GM19467 (cell line): ENCODE measurements around the gene BRSK2.
"Not testable (repeated sequence)": the region's sequence is repeated elsewhere in the genome, so short reads cannot be mapped to it uniquely, and the experiment has no call there.

Experiments used
- ATAC-seq: cut with Tn5 transposase; IDR thresholded peaks from one replicate; pipeline ENCODE4 v1.9.1; 2021; ENCODE audit warnings: mild to moderate bottlenecking, moderate library complexity; ENCODE audit not compliant: unreplicated experiment

BRSK2 gene

DNA sequence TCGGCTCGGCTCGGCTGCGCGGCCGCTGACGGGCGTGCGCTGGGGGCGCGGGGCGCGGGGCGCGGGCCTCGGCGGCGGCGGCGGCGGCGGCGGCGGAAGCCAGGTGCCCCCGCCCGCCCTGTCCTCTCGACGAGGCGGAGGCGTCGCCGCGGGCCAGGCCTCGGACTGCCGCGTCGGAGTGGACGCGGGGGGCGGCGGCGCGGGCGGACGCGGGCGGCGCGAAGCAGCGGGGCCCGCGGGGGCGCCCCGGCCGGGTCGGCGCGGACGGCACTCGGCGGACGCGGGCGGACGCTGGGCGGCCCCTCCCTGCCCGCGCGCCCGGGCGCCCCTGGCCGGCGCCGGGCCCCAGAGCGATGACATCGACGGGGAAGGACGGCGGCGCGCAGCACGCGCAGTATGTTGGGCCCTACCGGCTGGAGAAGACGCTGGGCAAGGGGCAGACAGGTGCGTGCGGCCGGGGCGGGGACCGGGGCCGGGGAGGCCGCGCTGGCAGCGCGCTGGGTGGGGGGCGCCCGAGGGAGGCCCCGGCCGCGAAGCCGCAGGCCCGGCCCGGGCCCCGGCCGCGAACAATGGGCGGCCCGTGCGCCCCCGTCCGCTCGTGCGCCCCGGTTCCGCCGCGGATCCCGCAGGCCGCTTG lies at the start of gene BRSK2:
BRSK2 (plus strand) TSS at position 3 of the 637 bp plus-strand sequence; CDS start at position 354, 351 bp downstream.
- no peak for ATAC-seq

DNA sequence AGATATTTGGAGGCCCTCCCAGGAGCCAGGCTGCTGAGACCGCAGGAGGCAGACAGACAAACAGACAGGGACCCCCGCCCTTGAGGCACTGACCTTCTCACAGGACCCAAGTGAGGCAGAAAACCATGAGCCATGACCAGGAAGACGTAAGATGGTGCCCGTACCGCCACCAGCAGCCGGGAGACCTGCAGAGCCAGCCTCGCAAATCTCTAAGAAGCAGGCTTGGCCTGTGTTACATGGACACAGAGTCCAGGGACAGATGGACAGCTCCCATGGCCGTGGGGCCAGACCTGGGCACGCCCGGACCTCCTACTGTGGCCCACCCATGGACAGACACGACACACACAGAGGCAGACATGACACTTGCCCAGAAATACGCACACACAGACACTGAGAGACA lies 49.6 kb upstream of the BRSK2 start:
- no peak for ATAC-seq

DNA sequence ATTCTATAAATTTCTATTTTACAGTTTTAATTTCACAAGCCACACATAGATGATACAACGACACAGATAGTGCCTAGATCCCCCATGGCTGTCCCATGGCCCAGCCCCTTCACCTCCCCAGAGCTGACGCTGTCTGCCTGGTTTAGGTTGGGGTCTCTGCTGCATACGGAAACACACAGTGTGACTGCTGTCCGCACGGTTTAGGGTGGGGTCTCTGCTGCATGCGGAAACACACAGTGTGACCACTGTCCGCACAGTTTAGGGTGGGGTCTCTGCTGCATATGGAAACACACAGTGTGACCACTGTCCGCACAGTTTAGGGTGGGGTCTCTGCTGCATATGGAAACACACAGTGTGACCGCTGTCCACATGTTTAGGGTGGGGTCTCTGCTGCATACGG lies 48.5 kb upstream of the BRSK2 start:
- ATAC-seq = not testable (repeated sequence)

DNA sequence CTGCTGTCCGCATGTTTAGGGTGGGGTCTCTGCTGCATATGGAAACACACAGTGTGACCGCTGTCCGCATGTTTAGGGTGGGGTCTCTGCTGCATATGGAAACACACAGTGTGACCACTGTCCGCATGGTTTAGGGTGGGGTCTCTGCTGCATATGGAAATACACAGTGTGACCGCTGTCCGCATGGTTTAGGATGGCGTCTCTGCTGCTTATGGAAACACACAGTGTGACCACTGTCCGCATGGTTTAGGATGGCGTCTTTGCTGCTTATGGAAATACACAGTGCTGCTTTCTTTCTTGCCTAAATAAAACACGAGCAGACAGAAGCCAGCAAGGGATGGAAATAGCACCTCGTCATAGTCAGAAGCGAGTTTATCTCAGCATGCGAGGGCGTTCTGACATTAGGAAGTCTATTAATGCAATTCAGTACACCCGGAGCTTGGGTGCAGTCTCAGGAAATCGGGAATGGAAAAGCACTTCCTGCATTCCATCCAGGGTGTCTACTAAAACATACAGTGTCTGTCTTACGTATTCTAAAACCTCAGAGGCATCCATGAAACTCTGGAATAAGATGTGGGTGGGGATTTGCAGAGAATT lies 47.7 kb upstream of the BRSK2 start:
- ATAC-seq = no peak

DNA sequence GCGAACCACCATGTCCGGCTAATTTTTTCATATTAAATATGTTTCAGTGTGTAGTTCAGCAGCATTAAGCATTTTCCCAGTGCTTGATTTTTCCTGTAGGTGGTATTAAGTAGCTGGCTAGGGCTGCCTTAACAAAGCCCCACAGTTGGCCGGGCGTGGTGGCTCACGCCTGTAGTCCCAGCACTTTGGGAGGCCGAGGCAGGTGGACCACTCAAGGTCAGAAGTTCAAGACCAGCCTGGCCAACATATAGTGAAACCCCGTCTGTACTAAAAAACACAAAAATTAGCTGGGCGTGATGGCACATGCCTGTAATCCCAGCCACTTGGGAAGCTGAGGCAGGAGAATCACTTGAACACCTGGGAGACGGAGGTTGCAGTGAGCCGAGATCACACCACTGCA lies 46.8 kb upstream of the BRSK2 start:
- ATAC-seq = no peak

DNA sequence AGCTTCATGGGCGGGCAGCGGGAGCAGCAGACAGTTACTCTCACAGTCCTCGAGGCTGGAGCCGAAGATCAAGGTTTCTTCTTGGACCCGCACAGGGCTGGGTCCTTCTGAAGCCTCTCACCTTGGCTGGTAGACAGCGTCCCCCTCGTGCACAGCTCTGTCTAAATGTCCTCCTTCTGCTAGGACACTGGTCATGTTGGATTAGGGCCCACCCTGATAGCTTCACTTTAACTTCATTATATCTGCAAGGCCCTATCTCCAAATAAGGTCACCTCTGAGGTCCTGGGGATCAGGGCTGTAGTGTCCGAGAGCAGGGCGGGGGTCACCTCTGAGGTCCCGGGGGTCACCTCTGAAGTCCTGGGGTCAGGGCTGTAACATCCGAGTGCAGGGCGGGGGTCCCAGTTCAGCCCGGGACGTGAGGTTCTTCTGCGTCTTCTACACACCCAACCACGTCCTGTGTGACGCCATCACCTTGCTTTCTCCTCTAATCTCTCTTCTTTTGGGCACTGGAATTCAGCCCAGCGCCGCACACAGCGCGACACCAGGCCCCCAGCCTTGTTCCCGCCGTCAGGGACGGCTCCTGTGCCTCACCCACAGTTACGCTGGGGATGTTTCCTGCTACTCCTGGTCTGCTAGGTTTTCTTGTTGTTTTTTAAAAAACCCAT lies 46.2 kb upstream of the BRSK2 start:
- no peak for ATAC-seq

DNA sequence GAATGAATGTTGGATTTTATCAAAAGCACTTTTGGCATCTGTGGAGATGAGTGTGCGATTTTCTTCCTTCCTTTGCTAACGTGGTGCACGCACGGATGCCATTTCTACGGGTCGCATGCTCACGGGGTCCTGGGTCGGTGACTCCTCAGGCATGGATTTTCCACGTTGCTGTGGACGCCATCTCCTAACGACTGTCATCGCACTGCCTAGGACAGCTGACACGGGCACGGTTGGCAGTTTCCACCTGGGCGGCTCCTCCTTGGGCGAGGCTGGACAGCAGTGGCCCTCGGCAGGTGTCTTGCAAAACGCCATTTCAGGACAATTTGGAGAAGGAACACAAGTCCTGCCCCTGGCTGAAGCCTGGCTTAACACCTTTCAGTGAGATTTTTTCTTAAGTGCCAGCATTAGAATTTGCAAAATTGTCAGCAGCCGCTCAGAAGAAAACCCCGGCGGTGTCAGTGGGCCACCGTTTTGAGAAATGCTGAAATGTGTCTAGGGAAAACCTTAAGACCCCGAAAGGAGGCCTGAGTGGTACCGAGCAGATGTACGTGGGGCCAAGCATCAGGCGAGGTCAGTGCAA lies 45.6 kb upstream of the BRSK2 start:
- no peak for ATAC-seq

DNA sequence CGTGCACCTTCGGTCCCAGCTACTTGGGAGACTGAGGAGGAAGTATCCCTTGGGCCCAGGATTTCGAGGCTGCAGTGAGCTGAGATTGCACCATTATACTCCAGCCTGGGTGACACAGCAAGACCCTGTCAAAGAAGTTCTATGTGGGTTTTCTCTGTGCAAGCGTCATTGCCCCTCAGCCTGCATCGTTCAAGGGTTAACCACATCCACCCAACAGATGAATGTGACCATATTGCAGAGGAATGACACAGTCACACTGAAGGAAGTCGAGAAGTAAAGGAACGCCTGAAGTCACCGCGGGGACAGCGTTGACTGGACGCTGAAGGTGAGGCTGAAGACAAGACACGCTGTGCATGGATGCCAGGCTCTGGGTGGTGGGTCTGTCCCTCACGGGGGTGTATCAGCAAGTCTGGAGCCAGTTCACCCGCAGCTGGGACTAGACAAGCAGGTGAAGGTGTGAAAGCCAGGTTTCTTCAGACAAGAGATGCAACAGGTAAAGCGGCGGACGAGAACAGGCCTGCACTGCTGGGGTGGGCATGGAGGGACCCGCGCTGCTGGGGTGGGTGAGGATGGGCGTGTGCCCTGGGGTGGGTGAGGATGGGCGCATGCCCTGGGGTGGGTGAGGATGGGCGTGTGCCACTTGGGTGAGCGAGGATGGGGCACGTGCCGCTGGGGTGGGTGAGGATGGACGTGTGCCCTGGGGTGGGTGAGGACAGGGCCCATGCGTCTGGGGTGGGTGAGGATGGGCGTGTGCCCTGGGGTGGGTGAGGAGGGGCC lies 43.8 kb upstream of the BRSK2 start:
- no peak for ATAC-seq

DNA sequence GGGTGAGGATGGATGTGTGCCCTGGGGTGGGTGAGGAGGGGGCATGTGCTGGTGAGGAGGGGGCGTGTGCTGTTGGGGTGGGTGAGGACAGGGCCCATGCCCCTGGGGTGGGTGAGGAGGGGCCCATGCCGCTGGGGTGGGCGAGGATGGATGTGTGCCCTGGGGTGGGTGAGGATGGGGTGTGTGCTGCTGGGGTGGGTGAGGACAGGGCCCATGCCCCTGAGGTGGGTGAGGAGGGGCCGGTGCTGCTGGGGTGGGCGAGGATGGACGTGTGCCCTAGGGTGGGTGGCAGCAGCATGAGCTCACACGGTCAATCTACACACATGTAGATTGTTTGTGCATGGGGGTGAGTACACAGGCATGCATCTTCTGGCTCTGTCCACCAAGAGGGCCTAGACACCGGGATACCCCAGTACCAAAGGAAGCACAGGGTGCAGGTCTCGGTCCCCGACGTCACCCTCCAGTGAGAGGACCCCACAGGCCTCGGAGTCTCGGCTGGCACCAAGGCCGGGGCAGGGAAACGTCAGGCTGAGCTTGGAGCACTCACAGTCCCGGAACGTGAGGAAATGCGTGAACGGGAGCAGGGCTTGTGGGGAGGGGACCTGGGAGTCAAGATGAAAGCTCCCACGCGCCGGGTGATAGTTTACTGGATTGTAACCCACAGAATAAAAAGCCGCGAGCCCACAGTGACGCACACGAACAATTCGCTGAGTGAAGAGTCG lies 42.9 kb upstream of the BRSK2 start:
- no peak for ATAC-seq

DNA sequence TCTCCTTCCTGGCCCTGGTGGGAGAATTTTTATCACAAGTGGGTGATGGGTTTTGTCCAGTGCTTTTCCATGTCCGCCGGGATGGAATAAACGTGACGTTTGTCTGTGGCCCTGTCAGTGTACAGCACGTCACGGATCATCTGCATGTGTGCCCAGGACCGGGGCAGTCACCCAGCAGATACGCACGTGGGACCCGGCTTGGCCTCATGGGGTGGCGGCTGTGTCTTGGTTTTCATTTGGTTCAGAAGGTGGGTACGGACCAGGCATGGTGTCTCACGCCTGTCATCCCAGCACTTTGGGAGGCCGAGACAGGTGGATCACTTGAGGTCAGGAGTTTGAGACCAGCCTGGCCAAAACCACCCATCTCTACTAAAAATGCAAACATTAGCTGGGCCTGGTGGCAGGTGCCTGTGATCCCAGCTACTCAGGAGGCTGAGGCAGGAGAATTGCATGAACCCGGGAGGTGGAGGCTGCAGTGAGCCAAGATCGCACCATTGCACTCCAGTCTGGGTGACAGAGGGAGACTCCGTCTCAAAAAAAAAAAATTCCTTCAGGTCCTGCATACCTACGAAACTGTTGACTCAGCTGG lies 42.2 kb upstream of the BRSK2 start:
- ATAC-seq = not testable (repeated sequence)

DNA sequence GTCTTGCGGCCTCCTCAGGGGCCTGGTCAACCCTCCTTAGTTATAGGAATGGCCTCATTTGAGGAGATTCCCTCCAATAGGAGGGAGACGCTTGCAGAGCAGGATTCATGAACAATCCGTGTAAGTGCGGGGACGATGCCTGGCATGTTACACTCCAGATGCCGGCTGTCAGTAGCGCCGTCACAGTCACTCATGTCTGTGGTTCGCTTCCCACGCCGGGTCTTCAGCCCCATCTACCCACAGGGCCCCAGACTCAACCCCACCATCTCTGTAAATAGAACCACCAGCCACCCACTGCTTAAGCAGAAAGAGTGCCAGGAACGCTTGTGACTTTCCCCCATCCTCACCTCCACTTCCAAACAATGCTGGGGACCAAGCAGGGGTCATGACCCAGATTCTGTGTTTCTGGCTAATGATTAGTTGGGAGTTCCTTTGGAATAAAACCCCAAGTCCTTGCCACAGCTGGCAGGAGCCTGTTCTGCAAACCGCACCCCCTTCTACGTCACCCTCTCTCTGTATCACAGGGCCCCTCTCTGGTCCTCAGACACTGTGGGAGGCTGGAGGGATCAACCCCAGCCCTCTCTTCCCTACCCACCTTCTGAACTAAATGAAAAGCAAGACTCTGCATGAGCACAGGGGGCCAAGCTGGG lies 41.5 kb upstream of the BRSK2 start:
- ATAC-seq = no peak

DNA sequence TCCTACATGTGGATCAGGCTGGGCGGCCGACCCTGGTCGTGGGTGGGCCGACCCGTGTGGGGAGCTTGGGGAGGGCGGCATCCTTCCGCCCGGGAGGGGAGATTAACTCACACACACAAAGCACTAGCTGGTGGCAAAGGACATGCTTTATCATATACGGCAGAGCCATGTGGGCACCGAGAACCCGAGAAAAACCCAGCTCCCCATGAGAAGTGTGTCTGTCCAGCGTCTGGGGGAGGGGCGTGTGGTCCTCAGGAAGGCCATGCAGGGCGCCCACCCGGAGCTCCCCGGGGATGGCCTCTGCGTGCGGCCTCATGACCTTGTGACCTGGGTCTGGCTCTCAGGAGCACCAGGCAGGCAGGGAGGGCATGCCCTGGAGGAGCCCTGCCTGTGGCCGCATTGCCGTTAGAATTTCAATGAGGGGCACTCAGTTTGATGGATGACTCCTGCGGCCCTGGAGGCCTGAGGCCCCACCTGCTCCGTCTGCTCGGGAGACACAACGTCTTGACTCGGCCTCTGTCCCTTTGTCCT lies 40.9 kb upstream of the BRSK2 start:
- ATAC-seq = no peak

DNA sequence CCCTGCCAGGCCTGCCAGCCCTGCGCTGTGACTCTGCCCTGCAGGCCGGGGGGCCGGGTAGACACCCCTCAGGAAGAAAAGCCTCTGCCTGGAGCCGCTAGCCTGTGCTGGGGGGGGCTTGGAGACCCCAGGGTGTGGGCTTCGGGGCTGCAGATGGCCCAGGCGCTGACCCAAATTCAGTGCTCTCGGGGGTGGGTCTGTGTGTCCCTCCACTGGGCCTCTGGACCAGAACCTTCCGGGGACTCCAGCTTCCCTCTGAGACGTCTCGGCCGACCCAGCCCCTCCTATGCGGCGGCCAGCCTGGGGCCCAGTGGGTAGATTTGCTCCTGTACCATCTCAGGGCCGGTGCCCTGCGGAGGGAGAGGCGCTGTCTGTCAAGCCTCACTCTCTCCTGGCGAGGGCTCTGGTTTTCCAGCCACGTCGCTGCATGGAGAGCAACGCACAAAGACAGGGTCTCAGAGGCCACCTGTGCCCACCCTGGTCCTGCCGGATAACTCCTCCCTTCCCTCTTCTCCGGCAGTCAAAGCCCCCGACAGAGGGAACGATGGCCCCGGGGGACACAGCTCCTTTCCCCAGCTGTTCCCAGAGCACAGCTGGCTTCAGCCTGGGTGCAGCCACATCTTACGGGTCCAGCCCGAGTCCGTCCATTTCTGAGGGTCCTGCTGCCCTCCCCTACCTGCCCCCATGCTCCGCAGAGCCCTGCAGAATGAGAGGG lies 40.2 kb upstream of the BRSK2 start:
- ATAC-seq = no peak

DNA sequence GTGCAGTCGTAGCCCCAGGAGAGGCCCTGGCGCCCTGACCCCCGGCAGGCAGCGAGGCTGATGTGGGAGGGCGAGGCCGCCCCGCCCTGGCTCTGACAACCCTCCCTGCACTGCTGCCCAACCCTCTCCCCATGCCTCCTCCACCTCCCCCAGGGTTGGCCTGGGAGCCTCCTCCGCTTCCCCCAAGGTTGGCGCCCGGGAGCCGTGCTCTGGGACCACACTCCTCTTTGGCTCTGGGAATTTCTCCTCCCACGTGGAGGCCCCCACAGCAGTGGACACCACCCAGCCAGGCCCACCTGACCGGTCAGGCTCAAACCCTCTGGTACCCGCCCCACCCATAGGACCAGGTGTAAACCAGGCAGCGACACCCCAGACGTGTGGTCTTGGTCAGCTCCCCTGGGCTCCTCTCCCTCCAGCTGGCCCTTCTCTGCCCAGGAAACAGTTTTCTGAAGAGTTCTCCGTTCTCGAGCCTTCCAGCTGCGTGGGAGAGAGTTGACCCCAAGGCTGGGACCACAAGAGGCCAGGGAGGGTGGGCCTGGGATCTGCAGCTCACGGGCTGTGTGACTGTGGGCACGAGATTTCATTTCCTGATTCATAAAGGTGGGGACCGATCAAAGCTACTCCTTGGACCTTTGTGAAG lies 39.5 kb upstream of the BRSK2 start:
- no peak for ATAC-seq

DNA sequence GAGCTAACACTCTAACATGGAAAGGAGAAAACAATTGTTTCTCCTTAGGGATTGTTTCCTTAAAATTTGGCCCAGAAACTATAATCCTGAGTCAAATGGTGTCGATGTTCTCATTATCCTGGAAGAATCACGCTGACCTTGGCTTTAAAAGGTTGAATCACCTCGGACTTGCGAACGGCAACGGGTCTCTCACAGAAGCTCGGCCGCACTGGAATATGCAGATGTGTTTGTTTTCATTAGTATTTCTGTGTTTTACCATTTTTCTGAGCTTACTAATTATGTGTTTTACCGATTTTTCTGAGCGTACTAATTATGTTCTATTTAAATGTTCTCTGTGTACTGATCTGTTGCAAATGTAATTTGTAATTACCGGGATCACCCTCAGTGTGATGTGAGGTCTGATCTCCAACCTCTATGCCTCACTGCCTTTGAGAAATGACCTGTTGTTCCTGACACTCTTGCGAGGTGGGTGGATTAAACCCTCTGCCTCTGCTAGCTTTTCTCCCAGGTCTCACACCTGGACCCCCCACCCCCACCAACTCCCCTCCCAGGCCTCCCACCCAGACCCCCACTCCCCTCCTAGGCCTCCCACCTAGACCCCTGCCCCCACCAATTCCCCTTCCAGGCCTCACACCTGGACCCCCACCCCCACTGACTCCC lies 38.3 kb upstream of the BRSK2 start:
- no peak for ATAC-seq

DNA sequence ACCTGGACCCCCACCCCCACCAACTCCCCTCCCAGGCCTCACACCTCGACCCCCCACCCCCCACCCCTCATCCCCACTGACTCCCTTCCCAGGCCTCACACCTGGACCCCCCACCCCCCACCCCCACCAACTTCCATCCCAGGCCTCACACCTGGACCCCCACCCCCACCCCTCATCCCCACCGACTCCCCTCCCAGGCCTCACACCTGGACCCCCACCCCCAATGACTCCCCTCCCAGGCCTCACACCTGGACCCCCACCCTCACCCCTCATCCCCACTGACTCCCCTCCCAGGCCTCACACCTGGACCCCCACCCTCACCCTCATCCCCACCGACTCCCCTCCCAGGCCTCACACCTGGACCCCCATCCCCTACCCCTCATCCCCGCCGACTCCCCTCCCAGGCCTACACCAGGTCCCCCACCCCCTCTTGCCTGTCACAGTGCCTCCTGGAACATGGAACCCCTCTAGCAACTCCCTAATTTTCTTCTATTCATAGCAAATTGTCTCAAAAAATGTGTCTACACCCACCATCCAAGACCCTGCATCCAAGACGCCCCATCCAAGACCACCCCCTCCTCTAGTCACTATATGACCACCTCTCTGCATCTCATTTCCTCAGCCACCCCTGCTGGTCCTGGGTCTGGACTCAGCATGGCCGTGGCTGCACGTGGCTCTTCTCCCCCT lies 36.9 kb upstream of the BRSK2 start:
- ATAC-seq = no peak

DNA sequence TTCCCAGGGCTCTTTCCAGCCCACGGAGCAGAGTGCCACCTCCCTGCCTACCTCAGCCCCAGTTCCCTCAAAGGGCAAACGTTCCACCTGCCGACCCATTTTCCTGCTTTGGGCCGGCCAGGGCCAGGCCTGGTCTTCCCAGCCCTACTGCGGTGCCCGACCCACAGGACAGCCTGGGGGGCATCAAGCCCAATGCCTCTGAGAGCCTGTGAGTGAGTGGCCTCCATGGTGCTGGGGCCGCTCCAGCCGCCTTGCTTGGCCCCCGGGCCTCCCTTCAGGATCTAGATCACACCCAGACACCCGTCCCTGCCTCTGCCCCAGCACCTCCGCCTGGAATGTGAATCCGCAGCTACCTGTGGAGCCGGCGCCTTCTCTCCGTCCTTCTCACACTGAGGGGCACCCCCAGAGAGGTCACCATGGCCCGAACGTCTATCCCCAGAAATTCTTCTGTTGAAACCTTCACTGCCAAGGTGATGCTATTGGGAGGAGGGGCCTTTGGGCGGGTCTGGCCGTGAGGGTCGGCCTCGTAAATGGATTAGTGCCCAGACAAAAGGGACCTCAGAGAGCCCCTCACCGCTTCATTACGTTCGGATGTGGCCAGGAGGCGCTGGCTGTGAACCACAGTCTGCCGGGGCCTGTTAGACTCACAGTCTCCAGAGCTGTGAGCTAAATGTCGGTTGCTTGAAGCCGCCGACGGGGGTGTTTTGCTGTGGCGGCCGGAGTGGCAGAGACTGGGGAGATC lies 36.2 kb upstream of the BRSK2 start:
- ATAC-seq = no peak
